Uterus (tissue), 4 donors: ENCODE results near the gene SEMA4C. TPM values are rescaled to one million over a fixed set of nuclear protein-coding genes. Genes with fewer than 3 reads are reported as not detected.
A peak's percentile ranks its signal among the peaks of the same experiment; 100 is the strongest.

Experiments
- DNase-seq, 2 donors: peaks; one replicate each; pipeline ENCODE4 v3.0.0-alpha.2; 2019 to 2020
- H3K27ac ChIP-seq, 2 donors: fragments of 200-600 bp; sonication (generic); 1 replicate in 1 of 2; 2 replicates in 1 of 2; pipeline ENCODE4 v1.5.1; 2016 to 2018
- H3K27me3 ChIP-seq, 2 donors: fragments of 200-600 bp; sonication (generic); one replicate each; pipeline ENCODE4 v1.5.1; 2018 to 2019; ENCODE audit warnings: control low read depth in 1 of 2
- H3K36me3 ChIP-seq, 2 donors: fragments of 200-600 bp; sonication (generic); one replicate each; pipeline ENCODE4 v1.5.1; 2019; ENCODE audit warnings: control low read depth in 1 of 2
- H3K4me1 ChIP-seq, 2 donors: fragments of 200-600 bp; sonication (generic); one replicate each; pipeline ENCODE4 v1.5.1; 2018 to 2019; ENCODE audit warnings: control low read depth in 1 of 2
- H3K4me3 ChIP-seq, 2 donors: fragments of 200-600 bp; sonication (generic); 1 replicate in 1 of 2; 2 replicates in 1 of 2; pipeline ENCODE4 v1.5.1; 2018 to 2019; ENCODE audit warnings: mild to moderate bottlenecking in 1 of 2
- H3K9me3 ChIP-seq, 2 donors: fragments of 200-600 bp; sonication (generic); one replicate each; pipeline ENCODE4 v1.5.1; 2019; ENCODE audit warnings: control low read depth in 1 of 2
- POLR2A ChIP-seq, 2 donors: fragments of 450-650 bp; IDR thresholded peaks; one replicate each; pipeline ENCODE4 v1.6.1; 2016; ENCODE audit warnings: antibody characterized with exemption in 2 of 2, mild to moderate bottlenecking in 1 of 2, moderate library complexity in 1 of 2
- intact Hi-C: fragments of 100-400 bp; cut with DNase I; formaldehyde crosslinking; loops from one replicate; pipeline ENCODE4 v1.15.1; 2023; ENCODE audit warnings: low total_unique reads
- total RNA-seq, 4 donors: library from RNA; depleted of rRNA in 3 of 4; stranded (reverse); fragments of >200 nt in 3 of 4; gene quantifications; one replicate each; pipeline versions ENCODE4 v1.1.0 to v1.2.4, GENCODE V29; 2014 to 2023
- TF ChIP-seq, protein P1 (sequence below), 4 experiments: fragments of 200-600 bp in 2 of 4; fragments of 450-650 bp in 2 of 4; sonication (generic) in 2 of 4; IDR thresholded peaks; one replicate each; pipeline ENCODE4 v1.5.1; 2016 to 2019; ENCODE audit warnings: antibody characterized with exemption in 4 of 4, mild to moderate bottlenecking in 2 of 4, moderate library complexity in 1 of 4
- donor health status: DM: yes; HTN: yes; CAD: no.

SEMA4C gene
- total RNA-seq, 4 donors from 2014 or later, result 31.8 to 117 (median 61.7) TPM

DNA sequence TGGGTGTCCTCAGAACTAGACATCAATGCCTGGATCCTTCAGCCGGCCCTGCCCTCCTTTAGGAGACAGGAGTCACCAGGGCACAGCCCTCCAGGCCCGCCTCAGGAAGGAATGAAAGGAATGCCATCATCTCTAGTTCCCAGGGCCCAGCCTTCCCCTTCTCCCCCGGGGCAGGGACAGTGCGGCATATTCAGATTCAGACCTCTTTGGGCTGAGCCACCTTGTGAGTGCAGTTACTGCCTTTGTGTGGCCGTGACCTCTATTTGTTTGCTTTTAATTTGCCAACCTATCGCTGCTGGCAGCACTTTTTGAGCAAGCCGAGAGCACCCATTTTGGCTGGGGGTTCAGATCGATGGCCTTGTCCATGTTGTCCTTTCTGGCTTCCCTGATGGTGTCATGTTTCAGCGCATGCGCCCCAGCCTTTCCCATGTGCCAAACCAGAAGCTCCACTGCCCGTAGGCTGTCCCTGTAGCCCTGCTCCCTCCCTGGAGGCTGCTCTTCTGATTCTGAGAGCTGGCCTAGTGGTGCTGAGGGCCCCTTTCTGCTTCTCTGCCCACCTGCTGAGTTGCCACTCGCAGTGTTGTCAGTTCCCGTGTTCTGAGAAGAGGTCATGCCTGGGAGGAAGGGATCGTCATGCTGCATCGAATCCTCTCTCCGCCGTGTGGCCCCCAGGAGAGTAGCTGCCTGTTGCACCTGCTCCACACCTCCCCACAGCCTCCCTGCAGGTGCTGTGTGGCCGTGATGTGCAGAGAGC lies 36.9 kb downstream of the SEMA4C start:
- no peaks in the 10 kb centered on the region for H3K27me3 ChIP-seq
- TF ChIP-seq, protein P1, sequence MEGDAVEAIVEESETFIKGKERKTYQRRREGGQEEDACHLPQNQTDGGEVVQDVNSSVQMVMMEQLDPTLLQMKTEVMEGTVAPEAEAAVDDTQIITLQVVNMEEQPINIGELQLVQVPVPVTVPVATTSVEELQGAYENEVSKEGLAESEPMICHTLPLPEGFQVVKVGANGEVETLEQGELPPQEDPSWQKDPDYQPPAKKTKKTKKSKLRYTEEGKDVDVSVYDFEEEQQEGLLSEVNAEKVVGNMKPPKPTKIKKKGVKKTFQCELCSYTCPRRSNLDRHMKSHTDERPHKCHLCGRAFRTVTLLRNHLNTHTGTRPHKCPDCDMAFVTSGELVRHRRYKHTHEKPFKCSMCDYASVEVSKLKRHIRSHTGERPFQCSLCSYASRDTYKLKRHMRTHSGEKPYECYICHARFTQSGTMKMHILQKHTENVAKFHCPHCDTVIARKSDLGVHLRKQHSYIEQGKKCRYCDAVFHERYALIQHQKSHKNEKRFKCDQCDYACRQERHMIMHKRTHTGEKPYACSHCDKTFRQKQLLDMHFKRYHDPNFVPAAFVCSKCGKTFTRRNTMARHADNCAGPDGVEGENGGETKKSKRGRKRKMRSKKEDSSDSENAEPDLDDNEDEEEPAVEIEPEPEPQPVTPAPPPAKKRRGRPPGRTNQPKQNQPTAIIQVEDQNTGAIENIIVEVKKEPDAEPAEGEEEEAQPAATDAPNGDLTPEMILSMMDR (IDR thresholded peaks at IDR 0.05), result no peak
- TF ChIP-seq POLR2A (IDR thresholded peaks at IDR 0.05), result no peak
- peak; percentile 46 to 49 for DNase-seq
- no peak overlapping the region for H3K4me3 ChIP-seq
- intact Hi-C loops, result no loop called here
- H3K9me3 ChIP-seq, result no peaks in the 10 kb centered on the region
- H3K27ac ChIP-seq, result peak overlapping the region in 1 of 2 donors; percentile 44
- H3K36me3 ChIP-seq, result no peaks in the 10 kb centered on the region
- no peaks in the 10 kb centered on the region for H3K4me1 ChIP-seq

DNA sequence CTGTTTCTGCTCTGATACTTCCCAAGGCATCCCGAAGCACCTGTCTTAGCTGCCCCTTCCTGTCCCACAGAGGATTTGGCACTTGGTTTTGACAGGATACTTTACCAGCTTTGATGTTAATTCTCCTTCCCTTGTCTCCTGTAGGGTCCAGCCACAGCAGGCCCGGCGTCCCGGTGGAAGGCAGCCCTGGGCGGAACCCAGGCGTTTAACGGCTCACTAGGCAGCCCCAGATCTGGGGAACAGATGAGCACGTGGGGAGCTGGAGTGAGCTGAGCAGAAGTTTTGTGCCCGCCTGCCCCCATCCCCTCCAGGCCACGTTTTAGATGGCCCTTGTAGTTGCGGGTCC lies 37.5 kb downstream of the SEMA4C start:
- no peaks in the 10 kb centered on the region for H3K4me1 ChIP-seq
- no peaks in the 10 kb centered on the region for H3K27me3 ChIP-seq
- no peaks in the 10 kb centered on the region for H3K9me3 ChIP-seq
- intact Hi-C loops, result no loop called here
- DNase-seq, result no peak
- no peak overlapping the region for H3K4me3 ChIP-seq
- peak overlapping the region in 1 of 2 donors; percentile 44 for H3K27ac ChIP-seq
- TF ChIP-seq, protein P1 (IDR thresholded peaks at IDR 0.05), result no peak
- TF ChIP-seq POLR2A (IDR thresholded peaks at IDR 0.05), result no peak
- no peaks in the 10 kb centered on the region for H3K36me3 ChIP-seq

DNA sequence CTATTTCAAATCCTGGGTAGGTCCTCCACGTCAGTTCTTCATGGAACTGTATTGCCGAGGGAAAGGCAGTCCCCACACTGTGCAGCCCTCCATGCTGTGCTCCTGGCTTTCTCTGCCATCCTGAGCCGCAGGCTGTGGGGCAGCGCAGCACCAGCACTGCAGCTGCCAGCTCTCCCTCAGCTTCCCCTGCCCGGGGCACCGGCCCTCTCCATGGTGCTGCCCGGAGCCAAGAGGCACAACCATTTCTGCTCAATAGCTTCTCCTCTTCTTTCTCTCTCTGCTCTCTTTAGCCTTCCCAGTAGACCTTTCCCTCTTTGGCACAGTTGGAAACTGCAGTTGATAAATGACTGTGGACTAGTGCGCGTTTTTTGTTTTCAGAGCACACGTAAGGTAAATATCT lies 38.2 kb downstream of the SEMA4C start:
- Histone ChIP-seq H3K36me3 (no peaks in the 10 kb centered on the region), H3K27ac (no peak overlapping the region), H3K4me1 (no peaks in the 10 kb centered on the region), H3K9me3 (no peaks in the 10 kb centered on the region), H3K4me3 (no peak overlapping the region), H3K27me3 (no peaks in the 10 kb centered on the region)
- DNase-seq, result no peak
- TF ChIP-seq POLR2A (IDR thresholded peaks at IDR 0.05), result no peak
- TF ChIP-seq, protein P1 (IDR thresholded peaks at IDR 0.05), result no peak
- intact Hi-C loops, result no loop called here

DNA sequence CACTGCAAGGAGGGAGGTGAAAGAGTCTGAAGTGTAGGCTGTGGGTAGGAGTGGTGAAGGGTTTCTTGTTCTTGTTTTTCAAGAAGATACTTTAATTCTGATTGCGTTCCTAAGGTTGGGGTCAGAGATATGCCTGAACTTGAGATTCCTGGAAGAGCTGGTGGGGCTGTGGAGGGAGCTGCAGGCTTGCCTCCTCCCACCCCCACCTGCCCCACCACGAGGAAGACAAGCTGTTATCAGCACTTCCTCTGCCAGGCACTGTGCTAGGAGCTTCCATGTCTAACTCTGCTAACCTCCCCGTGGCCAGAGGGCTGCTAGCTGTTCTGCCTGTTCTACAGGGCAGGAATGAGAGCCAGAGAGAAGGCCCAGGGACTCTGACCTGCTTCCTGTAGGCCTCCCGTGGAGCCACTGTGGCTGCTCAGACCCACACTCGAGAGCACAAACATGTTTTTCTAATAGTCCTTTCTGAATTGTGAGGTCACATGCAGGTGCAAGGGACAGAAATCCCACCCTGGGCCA lies 39.8 kb downstream of the SEMA4C start:
- H3K27me3 ChIP-seq, result no peaks in the 10 kb centered on the region
- H3K36me3 ChIP-seq, result no peaks in the 10 kb centered on the region

DNA sequence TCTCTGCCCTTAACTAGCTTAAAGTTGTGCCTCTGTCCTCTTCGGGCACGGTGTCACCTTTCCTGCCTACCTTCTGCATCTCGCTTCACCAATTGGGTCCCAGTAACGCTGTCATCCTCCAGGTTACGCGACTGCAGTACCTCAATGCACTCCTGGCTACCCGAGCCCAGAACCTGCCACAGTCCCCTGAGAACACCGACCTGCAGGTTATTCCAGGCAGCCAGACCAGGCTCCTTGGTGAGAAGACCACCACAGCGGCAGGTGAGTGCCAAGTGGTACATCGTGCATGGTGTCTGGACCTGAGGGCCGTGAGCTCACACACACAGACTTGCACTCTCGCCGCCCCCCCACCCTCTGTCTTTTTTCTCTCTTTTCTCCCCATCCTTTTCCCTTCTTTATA lies 41.0 kb downstream of the SEMA4C start:
- intact Hi-C loops, result no loop called here
- Histone ChIP-seq H3K4me1 (no peaks in the 10 kb centered on the region), H3K36me3 (no peaks in the 10 kb centered on the region), H3K9me3 (no peaks in the 10 kb centered on the region), H3K4me3 (no peak overlapping the region), H3K27me3 (no peaks in the 10 kb centered on the region), H3K27ac (no peak overlapping the region)
- no peak for DNase-seq
- no peak for TF ChIP-seq POLR2A (IDR thresholded peaks at IDR 0.05)
- TF ChIP-seq, protein P1 (IDR thresholded peaks at IDR 0.05), result no peak

More for the DNA sequence above, 39.8 kb downstream of the SEMA4C start:
- TF ChIP-seq, protein P1 (IDR thresholded peaks at IDR 0.05), result no peak
- no peak for TF ChIP-seq POLR2A (IDR thresholded peaks at IDR 0.05)
- DNase-seq, result no peak
- Histone ChIP-seq H3K4me3 (no peak overlapping the region), H3K4me1 (no peaks in the 10 kb centered on the region), H3K9me3 (no peaks in the 10 kb centered on the region), H3K27ac (no peak overlapping the region)
- intact Hi-C loops, result no loop called here
